Stomach (tissue), 4 donors: ENCODE measurements around the gene ADAM11.

ENCODE experiments used
- EP300 ChIP-seq: sonication (generic); formaldehyde crosslinking; IDR thresholded peaks from one replicate; pipeline ENCODE4 v1.6.1; 2017; ENCODE audit warnings: antibody characterized with exemption
- POLR2AphosphoS5 ChIP-seq, 3 donors: sonication (generic); formaldehyde crosslinking; IDR thresholded peaks; one replicate each; pipeline ENCODE4 v1.6.1; 2016; ENCODE audit warnings: antibody characterized with exemption in 3 of 3

DNA sequence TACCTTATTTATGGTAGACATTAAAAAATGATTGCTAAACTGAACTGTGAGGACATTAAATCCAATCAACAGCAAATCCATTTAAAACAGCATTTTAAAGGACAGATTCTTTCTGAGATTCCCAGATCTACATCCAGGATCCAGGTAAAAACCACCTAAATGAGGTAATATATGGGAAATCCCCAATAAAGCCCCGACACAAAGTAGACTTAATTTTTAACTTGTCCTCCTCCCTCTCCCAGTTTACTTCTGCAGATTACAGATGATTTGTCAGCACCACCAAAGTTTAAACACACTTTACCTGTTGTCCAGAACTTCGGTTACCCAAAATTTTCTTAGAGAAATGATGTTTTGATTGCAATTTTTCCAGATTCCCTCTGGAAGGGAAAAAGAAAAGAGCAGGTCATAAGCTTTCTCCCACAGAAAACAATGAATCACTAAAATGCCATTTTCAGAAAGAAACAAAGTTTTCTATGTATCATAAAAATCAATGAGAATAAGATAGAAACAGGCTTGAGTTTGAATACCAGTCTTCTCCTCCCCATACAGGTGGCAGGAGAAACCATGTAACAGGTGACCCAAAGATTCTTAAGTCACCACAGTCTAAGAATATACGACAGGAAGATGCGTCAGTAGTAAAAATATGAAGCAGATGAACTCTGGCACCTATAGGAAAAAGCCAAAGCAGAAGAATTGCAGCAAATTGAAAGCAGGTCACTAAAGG, 48.5 kb downstream of the ADAM11 start:
- TF ChIP-seq POLR2AphosphoS5 (IDR thresholded peaks at IDR 0.05), result no peak
- TF ChIP-seq EP300, result no peak
